ENCODE measurements around the gene S100A2.

GRCh38 chr1:153546796-153547559 lies 18.7 kb downstream of the S100A2 start:
- TF ChIP-seq, protein P1, sequence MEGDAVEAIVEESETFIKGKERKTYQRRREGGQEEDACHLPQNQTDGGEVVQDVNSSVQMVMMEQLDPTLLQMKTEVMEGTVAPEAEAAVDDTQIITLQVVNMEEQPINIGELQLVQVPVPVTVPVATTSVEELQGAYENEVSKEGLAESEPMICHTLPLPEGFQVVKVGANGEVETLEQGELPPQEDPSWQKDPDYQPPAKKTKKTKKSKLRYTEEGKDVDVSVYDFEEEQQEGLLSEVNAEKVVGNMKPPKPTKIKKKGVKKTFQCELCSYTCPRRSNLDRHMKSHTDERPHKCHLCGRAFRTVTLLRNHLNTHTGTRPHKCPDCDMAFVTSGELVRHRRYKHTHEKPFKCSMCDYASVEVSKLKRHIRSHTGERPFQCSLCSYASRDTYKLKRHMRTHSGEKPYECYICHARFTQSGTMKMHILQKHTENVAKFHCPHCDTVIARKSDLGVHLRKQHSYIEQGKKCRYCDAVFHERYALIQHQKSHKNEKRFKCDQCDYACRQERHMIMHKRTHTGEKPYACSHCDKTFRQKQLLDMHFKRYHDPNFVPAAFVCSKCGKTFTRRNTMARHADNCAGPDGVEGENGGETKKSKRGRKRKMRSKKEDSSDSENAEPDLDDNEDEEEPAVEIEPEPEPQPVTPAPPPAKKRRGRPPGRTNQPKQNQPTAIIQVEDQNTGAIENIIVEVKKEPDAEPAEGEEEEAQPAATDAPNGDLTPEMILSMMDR (IDR thresholded peaks at IDR 0.05): no peak
- no peak for TF ChIP-seq POLR2A (IDR thresholded peaks at IDR 0.05)

Data from heart left ventricle (tissue), 13 donors.